ENCODE results near the gene KRTAP4-12.
"Not testable (repeated sequence)": the region's sequence is repeated elsewhere in the genome, so short reads cannot be mapped to it uniquely, and the experiment has no call there.

Gene KRTAP4-12

DNA sequence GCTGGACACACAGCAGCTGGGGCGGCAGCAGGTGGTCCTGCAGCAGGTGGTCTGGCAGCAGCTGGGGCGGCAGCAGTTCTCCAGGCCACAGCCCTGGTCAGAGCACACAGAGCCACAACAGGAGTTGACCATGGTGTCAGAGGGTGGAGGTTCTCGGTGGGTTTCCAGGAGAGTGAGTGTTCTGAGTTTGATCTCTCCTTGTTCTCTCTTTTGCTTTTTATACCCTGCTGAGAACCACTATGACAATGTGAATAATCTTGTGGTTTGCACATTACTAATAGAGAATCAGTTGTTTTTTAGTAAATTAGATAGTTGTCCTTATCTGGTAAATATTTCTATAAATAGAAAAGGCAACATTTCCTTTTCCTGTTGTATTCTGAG, at the start of gene KRTAP4-12:
KRTAP4-12 (minus strand) TSS at position 192 of the 381 bp plus-strand sequence; CDS start at position 132, 60 bp downstream.
- DNase-seq, result not testable (repeated sequence)

DNA sequence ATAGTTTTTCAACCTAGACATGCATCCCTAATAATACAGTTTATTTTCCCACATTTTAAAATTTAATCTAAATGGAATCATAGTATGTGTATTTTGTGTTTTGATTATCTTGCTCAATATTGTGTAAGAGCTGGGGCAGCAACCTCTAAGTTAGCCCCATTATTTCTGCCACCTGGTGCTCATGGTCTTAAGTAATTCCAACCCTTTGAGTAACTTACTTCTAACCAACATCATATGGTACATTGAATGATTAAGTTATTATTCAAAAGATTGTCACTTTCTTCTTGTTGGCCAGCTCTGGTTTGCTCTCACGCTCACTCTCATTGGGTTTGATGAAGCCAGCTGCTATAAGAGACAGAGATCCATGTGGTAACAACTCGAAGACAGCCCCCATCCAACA, 47.9 kb upstream of the KRTAP4-12 start:
- DNase-seq, result no peak

DNA sequence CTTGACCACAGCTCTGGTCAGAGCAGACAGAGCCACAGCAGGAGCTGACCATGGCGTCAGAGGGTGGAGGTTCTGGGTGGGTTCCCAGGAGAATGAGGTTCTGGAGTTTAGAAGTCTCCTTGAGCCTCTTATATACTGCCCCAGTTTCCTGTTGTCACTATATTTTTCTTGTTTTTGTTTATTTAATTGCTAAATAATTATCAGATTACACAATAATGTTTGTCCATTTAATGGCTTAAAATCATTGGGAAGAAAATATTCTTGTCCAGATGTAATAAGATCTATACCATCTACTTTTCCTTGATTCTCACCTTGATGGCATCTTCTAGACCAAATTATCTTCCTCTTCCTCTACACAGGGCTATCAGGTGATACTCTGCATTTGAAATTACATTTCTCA, 44.1 kb upstream of the KRTAP4-12 start, which contains the start of gene KRTAP4-3:
KRTAP4-3 (minus strand) TSS at position 101 of the 400 bp plus-strand sequence; CDS start at position 52, 49 bp downstream.
- DNase-seq, result no peak

- DNase-seq, result no peak
Measured at GRCh38 chr17:41167561-41167960, 43.6 kb upstream of the KRTAP4-12 start.

GRCh38 chr17:41163828-41164227, 39.8 kb upstream of the KRTAP4-12 start:
- DNase-seq, result no peak

GRCh38 chr17:41160648-41161047, 36.7 kb upstream of the KRTAP4-12 start, which contains the start of gene KRTAP4-4:
TSS of gene KRTAP4-4 (minus strand) at chr17:41160748. CDS start at chr17:41160691, 57 bp downstream.
- DNase-seq, result no peak

GRCh38 chr17:41160190-41160589, 36.2 kb upstream of the KRTAP4-12 start:
- DNase-seq, result not testable (repeated sequence)

GRCh38 chr17:41153856-41154255, 29.9 kb upstream of the KRTAP4-12 start:
- no peak for DNase-seq

- no peak for DNase-seq
Measured at GRCh38 chr17:41151525-41151924, 27.5 kb upstream of the KRTAP4-12 start.

DNA sequence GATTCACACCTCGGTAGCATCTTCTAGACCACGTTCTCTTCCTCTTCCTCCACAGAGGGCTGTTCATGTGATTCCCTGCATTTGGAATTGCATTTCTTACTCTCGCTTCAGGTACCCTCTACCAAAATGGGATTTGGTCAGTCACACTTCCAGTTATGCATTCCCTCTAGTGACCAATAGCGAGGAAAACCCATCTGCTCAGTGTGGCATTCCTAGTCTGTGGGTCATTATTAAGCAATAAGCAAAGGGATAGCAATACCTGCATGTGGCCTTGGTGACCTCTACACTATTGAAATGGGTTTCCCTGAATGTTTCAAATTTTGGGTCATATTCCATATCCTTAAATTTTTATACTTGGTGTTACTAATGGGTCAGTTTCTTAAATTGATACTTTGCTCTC, 26.0 kb upstream of the KRTAP4-12 start:
- DNase-seq, result no peak

DNA sequence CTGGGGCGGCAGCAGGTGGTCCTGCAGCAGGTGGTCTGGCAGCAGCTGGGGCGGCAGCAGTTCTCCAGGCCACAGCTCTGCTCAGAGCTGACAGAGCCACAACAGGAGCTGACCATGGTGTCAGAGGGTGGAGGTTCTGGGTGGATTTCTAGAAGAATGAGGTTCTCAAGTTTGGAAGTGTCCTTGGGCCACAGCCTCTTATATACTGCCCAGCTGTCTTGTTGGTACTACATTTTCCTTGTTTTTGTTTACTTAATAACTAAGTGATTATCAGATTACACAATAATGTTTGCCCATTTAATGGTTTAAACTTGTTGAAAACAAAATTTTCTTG, 25.6 kb upstream of the KRTAP4-12 start, which contains the start of gene KRTAP4-5:
KRTAP4-5 (minus strand) TSS at position 174 of the 334 bp plus-strand sequence; CDS start at position 116, 58 bp downstream.
- DNase-seq, result no peak

DNA sequence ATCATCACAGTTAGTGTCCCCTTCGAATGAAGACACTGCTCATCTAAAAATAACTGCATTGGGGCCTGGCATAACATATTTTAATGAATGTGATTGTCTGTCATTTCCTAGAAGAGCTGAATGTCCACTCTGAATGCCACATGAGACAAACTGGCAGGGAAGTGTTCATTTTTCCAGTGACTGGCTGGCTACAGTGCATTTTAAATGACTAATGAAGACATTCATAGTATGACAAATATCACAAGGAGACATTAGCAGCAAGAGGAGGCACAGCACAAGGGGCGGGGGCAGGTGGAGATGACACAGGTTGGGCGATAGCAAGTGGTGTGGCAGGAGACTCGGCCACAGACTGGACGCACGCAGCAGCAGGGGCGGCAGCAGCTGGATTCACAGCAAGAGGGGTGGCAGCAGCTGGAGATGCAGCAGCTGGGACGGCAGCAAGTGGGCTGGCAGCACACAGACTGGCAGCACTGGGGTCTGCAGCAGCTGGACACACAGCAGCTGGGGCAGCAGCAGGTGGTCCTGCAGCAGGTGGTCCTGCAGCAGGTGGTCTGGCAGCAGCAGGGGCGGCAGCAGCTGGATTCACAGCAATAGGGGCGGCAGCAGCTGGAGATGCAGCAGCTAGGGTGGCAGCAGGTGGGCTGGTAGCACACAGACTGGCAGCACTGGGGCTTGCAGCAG, 25.1 kb upstream of the KRTAP4-12 start:
- not testable (repeated sequence) for DNase-seq

- no peak for DNase-seq
Measured at GRCh38 chr17:41147531-41148204, 23.7 kb upstream of the KRTAP4-12 start.

DNA sequence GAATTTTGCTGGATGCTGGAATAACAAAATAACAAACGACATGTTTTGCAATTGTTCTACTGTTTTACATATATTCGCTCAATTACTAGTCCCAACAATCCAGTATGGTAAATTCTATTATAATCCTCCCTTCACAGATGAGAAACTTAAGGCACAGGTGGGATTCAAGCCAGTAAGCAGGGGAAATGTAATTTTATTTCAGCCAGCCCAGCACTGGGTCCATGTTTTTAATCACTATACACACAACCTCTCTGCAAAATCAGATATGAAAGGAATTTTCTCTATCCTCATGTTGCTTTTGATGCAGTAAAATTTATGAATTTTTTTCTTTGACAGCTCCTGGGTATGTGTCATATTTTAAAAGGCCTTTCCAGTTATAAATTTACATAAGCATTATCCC, 21.3 kb upstream of the KRTAP4-12 start:
- no peak for DNase-seq

DNA sequence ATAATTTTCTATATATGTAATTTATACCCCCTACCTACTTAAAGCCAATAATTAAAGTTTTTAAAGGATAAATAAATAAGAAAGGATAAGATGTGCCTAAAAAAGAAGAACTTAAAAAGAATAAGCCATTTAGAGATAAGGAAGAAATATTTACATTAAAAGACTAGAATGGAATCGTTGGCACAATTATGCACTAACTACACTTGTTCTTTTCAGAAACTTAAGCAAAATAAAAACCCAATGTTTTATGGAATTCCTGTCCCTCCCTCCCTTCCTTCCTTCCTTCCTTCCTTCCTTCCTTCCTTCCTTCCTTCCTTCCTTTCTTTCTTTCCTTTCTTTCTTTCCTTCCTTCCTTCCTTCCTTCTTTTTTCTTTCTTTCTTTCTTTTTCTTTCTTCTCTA, 20.9 kb upstream of the KRTAP4-12 start:
- DNase-seq, result no peak

DNA sequence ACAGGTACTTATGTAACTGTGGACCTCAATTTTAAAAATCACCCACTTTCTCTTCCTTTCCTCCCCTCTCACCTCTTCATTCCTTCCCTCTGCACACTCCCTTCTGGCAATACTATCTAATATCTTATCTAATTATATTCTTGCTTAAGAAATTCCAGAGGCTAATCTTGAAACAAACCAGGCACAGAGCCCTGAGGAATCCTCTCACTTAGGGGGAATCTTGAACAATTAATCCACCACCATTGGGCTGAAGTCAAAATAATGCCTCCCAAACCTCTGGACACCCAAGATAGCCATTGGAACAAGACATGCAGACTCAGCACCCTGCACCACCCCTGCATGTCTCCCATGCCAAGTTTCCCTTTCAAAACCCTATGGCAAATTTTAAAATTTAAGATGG, 17.4 kb upstream of the KRTAP4-12 start:
- DNase-seq, result no peak

DNA sequence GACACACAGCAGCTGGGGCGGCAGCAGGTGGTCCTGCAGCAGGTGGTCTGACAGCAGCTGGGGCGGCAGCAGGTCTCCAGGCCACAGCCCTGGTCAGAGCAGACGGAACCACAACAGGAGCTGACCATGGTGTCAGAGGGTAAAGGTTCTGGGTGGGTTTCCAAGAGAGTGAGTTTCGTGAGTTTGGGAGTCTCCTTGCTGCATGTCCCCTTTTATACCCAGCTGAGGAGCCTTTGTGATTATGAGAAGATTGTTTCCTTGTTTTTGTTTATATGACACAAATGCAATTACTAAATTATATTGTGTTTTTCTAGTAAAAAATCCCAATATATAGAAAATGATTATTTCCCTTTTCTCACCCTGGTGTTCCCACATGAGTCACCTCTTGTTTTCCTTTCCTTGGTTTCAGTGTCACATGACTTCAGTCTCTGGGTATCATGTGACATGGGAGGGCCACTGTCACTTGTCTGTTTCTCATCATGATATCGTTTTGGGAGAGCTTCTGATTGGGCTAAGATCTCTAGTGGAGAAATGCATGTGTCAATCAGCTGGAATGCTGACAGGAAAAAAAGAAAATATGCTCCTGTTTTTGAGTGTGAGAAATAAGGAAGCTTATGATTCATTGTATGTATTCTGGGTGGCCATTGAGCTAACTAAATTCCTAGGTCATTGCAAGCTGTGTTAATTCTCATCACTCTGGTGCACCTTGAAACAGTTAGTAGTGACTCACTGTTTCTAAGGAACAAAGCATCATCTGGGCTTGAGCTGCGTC, 16.6 kb upstream of the KRTAP4-12 start, which contains the start of gene KRTAP4-6:
KRTAP4-6 (minus strand) TSS at position 185 of the 772 bp plus-strand sequence; CDS start at position 128, 57 bp downstream.
- DNase-seq, result no peak

- not testable (repeated sequence) for DNase-seq
Measured at GRCh38 chr17:41139865-41140264, 15.9 kb upstream of the KRTAP4-12 start.

DNA sequence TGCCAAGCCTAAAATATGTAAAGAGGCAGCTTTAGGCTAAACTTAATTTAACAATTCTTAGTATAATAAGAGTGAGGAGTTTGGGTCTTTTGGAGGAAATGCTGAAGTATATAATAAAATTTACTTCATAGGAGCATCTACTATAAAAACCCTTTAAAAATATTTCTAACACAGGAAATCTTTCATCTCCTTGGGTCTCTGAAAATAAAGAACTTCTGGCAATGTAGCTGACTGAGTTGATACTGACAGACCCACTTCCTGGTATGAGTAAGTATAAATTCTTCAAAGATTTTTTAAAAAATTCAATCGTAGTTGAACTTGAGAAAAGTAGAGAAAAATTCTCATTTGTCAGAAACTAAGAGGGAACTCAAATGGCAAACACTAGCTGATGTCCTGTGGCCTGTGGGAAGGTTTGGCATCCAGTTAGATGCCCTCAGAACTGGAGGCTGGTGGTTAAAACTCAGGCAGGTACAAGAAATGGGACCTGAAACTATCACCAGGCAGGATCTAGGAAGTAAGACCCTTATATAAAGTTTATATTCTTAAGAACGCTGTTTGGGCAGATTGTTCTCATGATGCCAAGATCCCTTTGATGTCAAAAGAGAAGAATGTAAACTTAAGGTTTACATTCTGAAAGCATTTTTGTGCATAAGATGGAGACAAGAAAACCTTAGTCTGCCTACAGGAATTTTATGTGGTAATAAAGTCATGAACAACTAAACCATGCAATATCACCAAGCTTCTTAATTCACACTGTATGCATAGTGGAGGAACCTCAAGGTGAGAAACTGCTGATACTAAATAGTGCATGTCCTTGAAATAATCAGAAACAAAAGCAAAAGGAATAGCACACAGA, 10.1 kb upstream of the KRTAP4-12 start:
- no peak for DNase-seq

GRCh38 chr17:41131979-41132378, 8.0 kb upstream of the KRTAP4-12 start:
- DNase-seq, result no peak

DNA sequence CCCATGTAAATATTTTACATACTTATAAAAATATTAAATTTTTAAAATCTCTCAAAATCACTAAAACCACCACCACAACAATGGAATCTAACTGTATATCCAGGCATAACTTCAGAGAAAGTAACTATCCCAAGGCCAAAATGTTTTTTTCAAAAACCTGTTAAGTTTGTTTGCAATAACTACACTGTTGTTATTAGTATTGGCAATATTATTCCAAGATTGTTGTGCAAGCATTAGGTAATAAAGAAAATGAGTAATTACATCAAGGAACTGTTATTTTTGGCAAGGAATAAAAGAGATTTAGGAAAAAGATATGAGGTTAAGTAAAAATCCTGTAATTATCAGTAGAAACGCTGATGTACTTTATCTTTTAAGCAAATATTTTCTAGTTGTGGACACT, 3.4 kb upstream of the KRTAP4-12 start:
- no peak for DNase-seq

- no peak for DNase-seq
Measured at GRCh38 chr17:41126412-41126811, 2.4 kb upstream of the KRTAP4-12 start.

All from GOT3 (cell line).